Fibroblast of lung (primary cell): ENCODE measurements around the gene SGK1. TPM values are rescaled to one million over a fixed set of nuclear protein-coding genes. Genes with fewer than 3 reads are reported as not detected.

Experiments
- DNase-seq, 2 donors: peaks; one replicate each; pipeline versions ENCODE4 v3.0.0 to v3.0.0-alpha.2; 2010; ENCODE audit warnings: low read depth in 2 of 2
- H2AFZ ChIP-seq: 2 replicates; pipeline ENCODE4 v1.5.1; 2012; ENCODE audit warnings: low read length, control low read depth, inconsistent platforms
- H3K27ac ChIP-seq: 2 replicates; pipeline ENCODE4 v1.5.1; 2011; ENCODE audit warnings: low read length, control low read depth; ENCODE audit not compliant: insufficient read depth
- H3K27me3 ChIP-seq: 2 replicates; pipeline ENCODE4 v1.5.1; 2011; ENCODE audit warnings: mild to moderate bottlenecking, low read length; ENCODE audit not compliant: control insufficient read depth, insufficient read depth
- H3K36me3 ChIP-seq: 2 replicates; pipeline ENCODE4 v1.5.1; 2011; ENCODE audit warnings: low read length; ENCODE audit not compliant: control insufficient read depth, insufficient read depth
- H3K4me1 ChIP-seq: 2 replicates; pipeline ENCODE4 v1.5.1; 2011; ENCODE audit warnings: low read length; ENCODE audit not compliant: control insufficient read depth, insufficient read depth; ENCODE audit errors: extremely low read depth
- H3K4me2 ChIP-seq: 2 replicates; pipeline ENCODE4 v1.5.1; 2011; ENCODE audit warnings: low read length, control low read depth; ENCODE audit not compliant: insufficient read depth; ENCODE audit errors: extremely low read depth
- H3K4me3 ChIP-seq, 4 experiments: fragments of 200-600 bp in 1 of 4; sonication (generic) in 1 of 4; replicated peaks in 1 of 4; 2 replicates each; pipeline ENCODE4 v1.5.1; 2011 to 2016; ENCODE audit warnings: low read length in 4 of 4, low read depth in 3 of 4, mild to moderate bottlenecking in 3 of 4, control low read depth in 2 of 4, inconsistent platforms in 1 of 4, mixed read lengths in 1 of 4; ENCODE audit not compliant: insufficient read depth in 1 of 4; ENCODE audit errors: control extremely low read depth in 1 of 4
- H3K79me2 ChIP-seq: 2 replicates; pipeline ENCODE4 v1.5.1; 2012; ENCODE audit warnings: mild to moderate bottlenecking, low read length, inconsistent platforms; ENCODE audit not compliant: control insufficient read depth, insufficient read depth
- H3K9ac ChIP-seq: 2 replicates; pipeline ENCODE4 v1.5.1; 2011; ENCODE audit warnings: mild to moderate bottlenecking, low read length, control low read depth; ENCODE audit not compliant: insufficient read depth
- H3K9me3 ChIP-seq: 2 replicates; pipeline ENCODE4 v1.5.1; 2012; ENCODE audit warnings: low read depth, low read length; ENCODE audit not compliant: control insufficient read depth, insufficient read depth
- H4K20me1 ChIP-seq: 2 replicates; pipeline ENCODE4 v1.5.1; 2011; ENCODE audit warnings: low read length; ENCODE audit not compliant: control insufficient read depth, insufficient read depth; ENCODE audit errors: extremely low read depth
- EZH2 ChIP-seq: IDR thresholded peaks from 2 replicates; pipeline ENCODE4 v1.5.1; 2012; ENCODE audit warnings: low read length, control low read depth, mild to moderate bottlenecking; ENCODE audit errors: missing control alignments
- polyA plus RNA-seq, 2 donors: library from polyadenylated mRNA; depleted of rRNA in 1 of 2; stranded (reverse) in 1 of 2; unstranded in 1 of 2; fragments of >200 nt; gene quantifications; 2 replicates each; pipeline ENCODE4 v1.2.1, GENCODE V29; 2011 to 2012; ENCODE audit warnings: missing spikeins in 1 of 2
- total RNA-seq: library from RNA; depleted of rRNA; stranded (reverse); fragments of >200 nt; gene quantifications from 2 replicates; pipeline ENCODE4 v1.2.1, GENCODE V29; 2014
- TF ChIP-seq, protein P1 (sequence below), 2 donors: IDR thresholded peaks in 1 of 2; conservative IDR thresholded peaks in 1 of 2; 1 replicate in 1 of 2; 2 replicates in 1 of 2; pipeline ENCODE4 v1.5.1; 2011 to 2012; ENCODE audit warnings: low read length in 2 of 2, control low read depth in 1 of 2, inconsistent platforms in 1 of 2, low read depth in 1 of 2, mild to moderate bottlenecking in 1 of 2

Gene SGK1
- total and polyA plus RNA-seq, 2 donors (not counting 1 experiment from before 2014, with no cell fraction given) = 132 to 154 TPM

DNA sequence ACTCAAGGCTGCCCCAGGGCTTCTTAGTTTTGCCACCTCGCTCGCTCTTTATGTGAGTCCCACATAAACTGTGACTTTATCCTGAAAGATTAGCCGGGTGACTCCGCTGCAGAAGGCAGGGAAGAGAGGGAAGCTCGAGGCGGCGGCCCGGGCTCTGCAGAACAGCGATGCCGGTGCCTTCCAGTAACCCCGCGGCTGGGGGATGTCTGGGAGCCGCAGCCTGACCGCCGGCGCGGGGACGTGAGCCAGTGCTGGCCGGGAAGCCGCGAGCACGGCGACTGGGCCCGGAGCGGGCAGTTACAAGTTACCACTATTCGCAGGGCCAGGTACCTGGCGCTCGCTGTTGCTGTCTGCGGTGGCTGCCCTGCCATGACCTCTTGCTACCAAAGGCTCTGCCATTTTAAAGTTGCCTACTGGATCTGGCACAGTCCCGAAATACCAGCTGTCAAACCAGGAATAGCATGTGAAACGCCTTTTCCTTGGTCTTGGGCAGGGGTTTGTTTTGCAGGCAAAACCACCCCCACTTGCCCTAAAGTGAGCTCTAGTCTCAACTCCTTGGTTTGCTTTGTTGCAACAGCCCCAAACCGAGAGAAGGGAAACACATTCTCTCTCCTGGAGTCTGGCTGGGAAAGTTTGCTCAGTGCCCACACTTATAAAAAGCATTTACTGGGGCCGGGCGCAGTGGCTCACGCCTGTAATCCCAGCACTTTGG is 141.5 kb downstream of the SGK1 start:
- peak overlapping the region; percentile 42 for H3K9ac ChIP-seq
- no peaks in the 10 kb centered on the region for H3K9me3 ChIP-seq
- no peaks in the 10 kb centered on the region for H3K27me3 ChIP-seq
- H3K27ac ChIP-seq = peak overlapping the region; percentile 90
- DNase-seq = peak; percentile 48 to 71
- peaks cover 11% of the 10 kb centered on the region for H3K4me1 ChIP-seq
- peaks cover 12% of the 10 kb centered on the region for H3K36me3 ChIP-seq
- H3K4me2 ChIP-seq = peak overlapping the region; percentile 92
- TF ChIP-seq, protein P1, sequence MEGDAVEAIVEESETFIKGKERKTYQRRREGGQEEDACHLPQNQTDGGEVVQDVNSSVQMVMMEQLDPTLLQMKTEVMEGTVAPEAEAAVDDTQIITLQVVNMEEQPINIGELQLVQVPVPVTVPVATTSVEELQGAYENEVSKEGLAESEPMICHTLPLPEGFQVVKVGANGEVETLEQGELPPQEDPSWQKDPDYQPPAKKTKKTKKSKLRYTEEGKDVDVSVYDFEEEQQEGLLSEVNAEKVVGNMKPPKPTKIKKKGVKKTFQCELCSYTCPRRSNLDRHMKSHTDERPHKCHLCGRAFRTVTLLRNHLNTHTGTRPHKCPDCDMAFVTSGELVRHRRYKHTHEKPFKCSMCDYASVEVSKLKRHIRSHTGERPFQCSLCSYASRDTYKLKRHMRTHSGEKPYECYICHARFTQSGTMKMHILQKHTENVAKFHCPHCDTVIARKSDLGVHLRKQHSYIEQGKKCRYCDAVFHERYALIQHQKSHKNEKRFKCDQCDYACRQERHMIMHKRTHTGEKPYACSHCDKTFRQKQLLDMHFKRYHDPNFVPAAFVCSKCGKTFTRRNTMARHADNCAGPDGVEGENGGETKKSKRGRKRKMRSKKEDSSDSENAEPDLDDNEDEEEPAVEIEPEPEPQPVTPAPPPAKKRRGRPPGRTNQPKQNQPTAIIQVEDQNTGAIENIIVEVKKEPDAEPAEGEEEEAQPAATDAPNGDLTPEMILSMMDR (conservative IDR thresholded peaks at IDR 0.05 in 1 of 2, IDR thresholded peaks at IDR 0.05 in 1 of 2; ENCODE audit: low read depth in 1 of 2, low read length in 2 of 2) = no peak
- no peak for TF ChIP-seq EZH2
- H2AFZ ChIP-seq = peak overlapping the region; percentile 49
- H3K79me2 ChIP-seq = peaks cover 32% of the 10 kb centered on the region
- H4K20me1 ChIP-seq = no peaks in the 10 kb centered on the region
- H3K4me3 ChIP-seq = peak overlapping the region; percentile 61 to 99 (median 80)

DNA sequence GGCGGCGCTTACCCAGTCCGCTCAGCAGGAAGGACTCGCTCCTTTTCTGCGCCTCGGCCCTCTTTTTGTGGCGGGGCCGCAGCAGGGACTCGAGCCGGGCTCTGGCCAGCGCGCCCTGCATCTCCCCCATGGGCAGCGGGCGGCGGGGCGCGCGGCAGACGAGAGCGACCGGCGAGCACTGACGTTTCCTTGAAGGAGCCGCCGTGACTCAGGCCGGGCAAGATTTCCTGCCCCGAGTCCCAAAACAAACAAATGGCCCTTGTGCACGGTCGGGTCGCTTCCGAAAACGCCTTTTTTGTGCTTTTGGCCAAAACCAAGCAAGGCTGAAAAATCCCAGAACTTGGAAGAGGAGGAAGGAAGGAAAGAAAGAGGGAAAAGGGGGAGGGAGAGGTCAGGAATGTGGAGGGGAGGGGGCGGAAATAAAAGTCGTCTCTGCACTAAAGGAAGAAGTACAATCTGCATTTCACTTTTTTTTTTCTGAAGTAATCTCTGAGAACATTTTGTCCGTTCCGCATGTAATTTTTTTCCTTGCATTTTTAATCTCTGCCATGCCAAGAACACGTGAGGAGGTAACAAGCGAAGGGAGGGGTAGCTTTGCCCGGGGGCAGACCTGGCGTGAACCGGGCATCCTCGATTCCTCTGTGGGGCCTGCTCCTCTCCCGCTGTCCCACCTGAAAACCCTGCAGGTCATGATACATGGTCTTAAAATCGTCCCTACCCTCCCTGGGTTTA is 142.2 kb downstream of the SGK1 start:
- Histone ChIP-seq H3K27ac (peak overlapping the region; percentile 90), H3K79me2 (peaks cover 33% of the 10 kb centered on the region), H2AFZ (peak overlapping the region; percentile 37), H3K4me2 (peak overlapping the region; percentile 92), H3K9ac (peak overlapping the region; percentile 96), H3K9me3 (no peaks in the 10 kb centered on the region), H3K4me1 (peaks cover 11% of the 10 kb centered on the region), H3K27me3 (no peaks in the 10 kb centered on the region), H4K20me1 (no peaks in the 10 kb centered on the region), H3K4me3 (peak overlapping the region; percentile 61 to 99 (median 80)), H3K36me3 (peaks cover 14% of the 10 kb centered on the region)
- peak; percentile 74 to 80 for DNase-seq
- TF ChIP-seq, protein P1 (conservative IDR thresholded peaks at IDR 0.05 in 1 of 2, IDR thresholded peaks at IDR 0.05 in 1 of 2; ENCODE audit: low read depth in 1 of 2, low read length in 2 of 2) = no peak
- TF ChIP-seq EZH2 = no peak

DNA sequence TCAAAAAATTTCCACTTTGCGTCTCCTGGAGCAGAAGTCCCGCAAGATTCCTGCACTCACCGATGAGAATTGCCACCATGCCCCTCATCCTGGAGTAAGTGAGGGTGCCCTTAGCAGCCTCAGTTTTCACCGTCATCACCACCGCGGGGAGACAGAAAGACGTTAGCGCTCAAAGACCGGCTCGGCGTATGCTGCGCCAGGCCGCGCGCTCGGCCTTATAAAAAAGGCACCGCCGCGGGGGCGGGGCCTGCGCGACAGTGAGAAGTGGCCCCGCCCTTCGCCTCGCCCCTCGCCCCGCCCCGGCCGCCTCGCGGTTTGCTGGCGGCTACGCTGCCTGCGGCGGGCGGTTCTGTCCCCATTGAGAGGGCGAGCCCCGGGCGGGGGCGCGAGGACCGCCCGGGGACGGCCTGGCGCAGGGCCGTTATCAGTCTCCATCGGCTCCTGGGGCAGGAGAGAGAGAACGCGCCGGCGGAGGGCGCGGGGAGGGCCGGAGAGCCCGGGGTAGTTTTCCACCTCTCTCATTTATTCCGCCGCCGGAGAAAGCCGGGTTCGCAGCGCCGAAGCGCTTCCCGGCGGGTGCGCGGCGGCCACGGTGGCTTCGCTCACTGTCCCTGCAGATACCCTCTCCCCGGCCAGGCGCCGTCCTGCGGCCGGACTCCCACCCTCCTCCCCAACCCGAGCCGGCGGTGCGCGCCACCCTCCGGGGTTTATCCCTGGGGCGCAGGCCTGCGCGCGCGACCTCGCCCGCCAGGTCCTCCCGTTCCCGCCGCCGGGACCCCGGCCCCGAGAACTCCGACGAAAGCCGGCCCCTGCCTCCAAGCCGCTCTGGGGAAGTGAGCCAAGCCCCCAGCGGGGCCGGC is 143.0 kb downstream of the SGK1 start:
- Histone ChIP-seq H4K20me1 (no peaks in the 10 kb centered on the region), H3K9me3 (no peaks in the 10 kb centered on the region), H3K4me2 (peak overlapping the region; percentile 62), H3K9ac (peak overlapping the region; percentile 96), H3K36me3 (peaks cover 17% of the 10 kb centered on the region), H3K27me3 (no peaks in the 10 kb centered on the region), H3K27ac (peak overlapping the region; percentile 90), H3K4me1 (peaks cover 11% of the 10 kb centered on the region), H3K79me2 (peaks cover 33% of the 10 kb centered on the region), H2AFZ (no peak overlapping the region), H3K4me3 (peak overlapping the region; percentile 81 to 99 (median 94))
- peak; percentile 86 to 90 for DNase-seq
- no peak for TF ChIP-seq EZH2
- TF ChIP-seq, protein P1 (conservative IDR thresholded peaks at IDR 0.05 in 1 of 2, IDR thresholded peaks at IDR 0.05 in 1 of 2; ENCODE audit: low read depth in 1 of 2, low read length in 2 of 2) = no peak
